GM19035 (cell line): ENCODE data around the gene KTN1.
A peak's percentile ranks its signal among the peaks of the same experiment; 100 is the strongest.

ENCODE experiments used
- ATAC-seq: cut with Tn5 transposase; IDR thresholded peaks from one replicate; pipeline ENCODE4 v1.9.1; 2021; ENCODE audit not compliant: unreplicated experiment

KTN1 gene

DNA sequence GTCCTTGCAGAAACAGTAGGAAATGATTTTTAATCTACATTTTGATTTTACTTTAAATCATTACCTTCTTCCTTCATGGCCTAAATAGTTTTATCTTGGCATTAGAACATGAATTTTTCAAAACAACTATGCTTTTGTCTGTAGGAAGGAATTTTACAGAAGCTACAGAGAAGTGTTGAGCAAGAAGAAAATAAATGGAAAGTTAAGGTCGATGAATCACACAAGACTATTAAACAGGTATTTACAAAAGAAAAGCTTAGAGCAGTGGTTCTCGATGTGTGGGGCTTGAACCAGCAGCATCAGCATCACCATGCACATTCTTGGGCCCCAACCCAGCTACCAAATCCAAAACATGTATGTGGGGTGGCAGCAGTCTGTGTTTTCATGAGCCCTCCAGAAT lies 91.6 kb downstream of the KTN1 start:
- no peak for ATAC-seq

DNA sequence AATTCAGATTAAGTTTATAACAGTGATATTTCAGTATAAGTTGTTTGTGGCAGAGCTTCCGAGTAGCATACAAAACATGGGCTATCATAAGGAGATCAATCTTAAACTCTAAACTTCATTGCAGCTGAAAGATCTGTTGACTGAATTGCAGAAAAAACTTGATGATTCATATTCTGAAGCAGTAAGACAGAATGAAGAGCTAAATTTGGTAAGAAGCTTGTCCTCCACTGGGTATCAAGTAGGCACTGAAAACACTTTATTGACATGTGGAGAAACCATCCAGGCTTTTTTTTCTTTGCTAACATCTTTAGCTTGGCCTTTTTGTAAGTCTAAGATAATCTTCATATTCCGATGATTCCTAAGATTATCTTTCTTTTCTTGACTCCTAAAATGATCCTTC lies 93.0 kb downstream of the KTN1 start:
- no peak for ATAC-seq

DNA sequence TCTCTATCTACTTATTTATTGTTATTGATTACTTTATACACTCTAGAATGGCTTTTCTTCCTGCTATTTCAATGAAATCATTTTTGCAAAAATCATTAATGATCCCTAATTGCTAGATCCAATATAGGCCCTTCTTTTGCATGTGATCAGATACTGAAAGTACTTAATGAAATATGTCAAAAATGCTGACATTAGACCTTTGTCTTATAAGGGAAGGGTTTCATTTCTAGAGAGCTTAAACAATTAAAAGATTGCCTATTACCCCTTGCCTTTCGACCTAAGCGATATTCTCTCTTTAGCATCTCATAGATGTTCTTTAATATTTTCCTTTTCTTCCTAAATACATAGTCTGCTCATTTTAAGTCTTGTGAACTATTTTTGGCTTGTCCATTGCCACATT lies 101.1 kb downstream of the KTN1 start:
- ATAC-seq = no peak

DNA sequence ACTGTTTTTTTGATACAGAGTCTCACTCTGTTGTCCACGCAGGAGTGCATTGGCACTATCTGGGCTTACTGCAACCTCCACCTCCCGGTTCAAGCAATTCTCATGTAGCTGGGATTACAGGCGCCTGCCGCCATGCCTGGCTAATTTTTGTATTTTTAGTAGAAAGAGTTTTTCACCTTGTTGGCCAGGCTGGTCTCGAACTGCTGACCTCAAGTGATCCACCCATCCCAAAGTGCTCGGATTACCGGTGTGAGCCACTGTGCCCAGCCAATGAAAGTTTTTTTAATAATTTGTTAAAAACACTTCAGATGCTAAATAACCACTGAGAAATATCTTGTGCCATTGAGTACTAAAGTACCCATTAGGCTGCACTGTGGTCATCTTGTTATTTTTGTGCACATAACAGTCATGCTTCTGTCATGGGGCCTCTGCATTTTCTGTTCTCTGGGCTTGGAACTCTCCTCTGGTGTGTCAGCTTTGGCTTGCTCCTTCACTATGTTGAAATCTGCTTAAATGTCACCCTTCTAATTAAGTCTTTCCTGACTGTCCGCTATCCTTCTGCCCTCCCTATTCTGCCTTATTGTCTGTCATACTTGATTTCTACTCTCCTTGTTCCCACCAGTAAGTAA lies 105.1 kb downstream of the KTN1 start:
- no peak for ATAC-seq

DNA sequence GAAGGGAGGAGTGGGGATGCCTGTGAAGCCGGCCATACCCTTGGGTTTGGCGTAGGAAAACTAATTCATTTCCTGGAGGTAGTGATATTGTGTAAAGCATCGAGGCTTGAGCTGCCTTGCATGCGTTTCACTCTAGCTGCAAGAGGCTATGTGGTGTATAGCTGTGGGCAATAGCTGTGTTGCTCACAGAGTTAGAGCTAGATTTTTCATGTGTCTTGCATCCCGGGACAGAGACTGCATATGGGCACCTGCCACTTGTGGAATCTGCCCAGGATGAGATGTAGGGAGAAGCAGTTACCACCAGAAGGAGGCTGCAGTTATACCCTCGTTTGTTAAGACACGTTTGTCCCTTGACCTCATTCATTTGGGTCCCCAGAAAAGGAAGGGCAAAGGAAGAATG lies 106.7 kb downstream of the KTN1 start:
- ATAC-seq = no peak

DNA sequence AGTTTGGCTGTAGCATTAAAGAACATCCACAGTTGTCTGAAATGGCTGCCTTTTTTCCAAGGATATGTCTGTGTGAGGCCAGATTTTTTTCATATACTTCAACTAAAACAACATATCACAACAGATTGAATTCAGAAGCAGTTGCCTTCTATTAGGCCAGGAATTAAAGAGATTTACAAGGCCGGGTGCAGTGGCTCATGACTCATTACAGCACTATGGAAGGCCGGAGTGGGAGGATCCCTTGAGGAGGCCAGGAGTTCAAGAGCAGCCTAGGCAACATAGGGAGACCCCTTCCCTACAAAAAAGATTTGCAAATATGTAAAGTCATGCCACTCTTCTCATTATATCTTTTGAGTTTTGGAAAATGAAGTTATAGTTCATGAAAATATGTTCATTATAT lies 108.6 kb downstream of the KTN1 start:
- ATAC-seq = no peak

DNA sequence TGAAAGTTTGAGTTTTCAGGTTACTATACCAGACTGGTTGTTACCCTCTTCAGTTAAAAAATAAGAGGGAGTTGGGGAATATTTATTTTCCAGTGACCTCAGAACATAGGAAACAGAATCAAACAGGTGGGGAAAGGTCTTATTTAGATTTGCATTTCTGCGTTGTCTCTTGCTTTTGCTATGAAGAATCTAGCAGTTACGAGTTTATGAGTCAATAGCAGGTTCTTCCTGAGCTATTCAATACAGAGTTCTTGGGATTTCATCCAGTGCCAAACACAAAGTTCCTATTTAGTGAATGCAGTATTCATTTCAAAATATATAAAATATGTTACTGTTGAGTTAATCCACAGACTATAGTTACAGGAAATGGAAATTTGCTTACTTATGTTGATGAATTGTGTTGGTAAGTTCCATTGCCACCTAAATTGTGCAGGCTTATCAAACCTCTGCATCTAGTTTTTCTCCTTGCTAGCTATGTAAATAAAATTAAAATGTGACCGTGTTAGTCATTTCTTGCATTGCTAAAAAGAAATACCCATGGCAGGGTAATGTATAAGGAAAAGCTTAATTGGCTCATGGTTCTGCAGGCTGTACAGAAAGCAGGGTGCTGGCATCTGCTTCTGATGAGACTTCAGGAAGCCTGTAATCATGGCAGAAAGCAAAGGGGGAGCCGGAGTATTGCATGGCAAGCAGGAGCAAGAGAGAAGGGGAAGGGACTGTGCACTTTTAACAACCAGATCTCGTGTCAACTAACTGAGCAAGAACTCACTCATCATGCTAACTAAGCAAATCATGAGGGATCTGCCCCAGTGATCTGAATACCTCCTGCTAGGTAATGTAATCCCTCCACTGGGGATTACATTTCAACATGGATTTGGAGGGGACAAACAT lies 110.2 kb downstream of the KTN1 start:
- no peak for ATAC-seq

DNA sequence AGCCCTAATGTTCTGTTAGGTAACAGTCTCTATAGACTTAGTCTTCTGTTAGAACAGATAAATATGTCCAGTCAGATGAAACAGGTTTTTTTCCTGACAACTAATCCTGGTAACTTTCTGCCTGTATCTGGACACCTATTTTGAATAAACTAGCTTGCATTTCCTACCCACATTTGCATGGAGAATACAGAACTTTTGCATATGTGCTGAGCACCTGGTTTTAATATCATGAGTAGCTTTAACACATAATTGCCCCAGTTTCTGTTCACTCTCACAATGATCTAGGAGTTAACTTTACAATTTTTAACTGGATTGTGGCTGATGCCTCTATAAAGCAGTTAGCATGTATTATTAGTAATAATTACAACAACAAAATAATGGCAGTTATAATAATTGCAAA lies 111.7 kb downstream of the KTN1 start:
- no peak for ATAC-seq

DNA sequence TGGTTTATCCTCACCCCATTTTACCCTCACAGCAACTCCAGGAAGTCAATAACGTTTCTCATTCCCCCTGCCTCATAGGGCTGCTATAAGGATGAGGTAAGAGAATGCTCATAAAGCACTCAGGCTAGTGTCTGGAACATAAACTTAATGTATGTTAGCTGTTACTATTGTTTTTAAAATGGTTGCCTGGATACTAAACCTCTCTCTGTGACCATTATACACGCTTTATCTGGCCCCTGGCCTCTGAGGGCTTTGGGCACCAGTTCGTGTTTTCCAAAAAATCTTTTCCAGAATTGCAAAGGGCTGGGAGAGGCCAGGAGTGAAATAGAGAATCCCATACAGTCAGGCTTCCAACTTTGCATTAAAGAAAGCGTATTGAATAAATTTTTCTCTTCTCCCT lies 113.9 kb downstream of the KTN1 start:
- no peak for ATAC-seq

DNA sequence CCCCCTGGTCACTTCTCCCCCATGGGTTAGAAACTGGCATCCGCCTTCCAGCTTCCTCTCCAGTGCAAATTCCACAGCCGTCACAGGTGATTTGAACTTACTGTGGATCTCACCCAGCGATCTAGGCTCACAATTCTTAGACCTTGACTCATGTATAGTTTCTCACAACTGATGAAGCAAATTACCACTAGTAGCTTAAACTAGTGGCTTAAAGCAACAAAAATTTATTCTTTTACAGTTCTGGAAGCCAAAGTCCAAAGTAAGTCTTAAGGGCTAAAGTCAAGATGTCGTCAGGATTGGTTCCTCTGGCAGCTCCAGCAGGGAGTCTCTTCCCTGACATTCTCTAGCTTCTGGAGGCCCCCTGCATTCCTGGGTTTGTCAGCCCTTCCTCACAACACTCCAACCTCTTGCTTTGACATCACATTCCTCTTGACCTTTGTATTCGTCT lies 117.4 kb downstream of the KTN1 start:
- no peak for ATAC-seq

DNA sequence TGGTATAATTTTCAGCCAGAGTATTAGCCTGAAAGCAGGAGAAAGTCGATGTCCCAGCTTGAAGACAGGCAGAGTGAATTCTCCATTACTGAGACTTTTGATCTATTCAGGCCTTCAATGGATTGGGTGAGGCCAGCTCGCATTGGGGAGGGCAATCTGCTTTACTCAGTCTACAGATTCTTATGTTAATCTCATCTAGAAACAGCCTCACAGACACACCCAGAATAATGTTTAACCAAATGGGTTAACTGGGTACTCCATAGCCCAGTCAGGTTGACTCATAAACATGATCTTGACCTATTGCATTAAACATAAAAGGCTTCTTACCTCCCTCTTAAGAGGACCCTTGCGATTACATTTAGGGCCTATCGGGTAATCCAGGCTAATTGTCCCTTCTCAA lies 118.0 kb downstream of the KTN1 start:
- ATAC-seq = no peak

DNA sequence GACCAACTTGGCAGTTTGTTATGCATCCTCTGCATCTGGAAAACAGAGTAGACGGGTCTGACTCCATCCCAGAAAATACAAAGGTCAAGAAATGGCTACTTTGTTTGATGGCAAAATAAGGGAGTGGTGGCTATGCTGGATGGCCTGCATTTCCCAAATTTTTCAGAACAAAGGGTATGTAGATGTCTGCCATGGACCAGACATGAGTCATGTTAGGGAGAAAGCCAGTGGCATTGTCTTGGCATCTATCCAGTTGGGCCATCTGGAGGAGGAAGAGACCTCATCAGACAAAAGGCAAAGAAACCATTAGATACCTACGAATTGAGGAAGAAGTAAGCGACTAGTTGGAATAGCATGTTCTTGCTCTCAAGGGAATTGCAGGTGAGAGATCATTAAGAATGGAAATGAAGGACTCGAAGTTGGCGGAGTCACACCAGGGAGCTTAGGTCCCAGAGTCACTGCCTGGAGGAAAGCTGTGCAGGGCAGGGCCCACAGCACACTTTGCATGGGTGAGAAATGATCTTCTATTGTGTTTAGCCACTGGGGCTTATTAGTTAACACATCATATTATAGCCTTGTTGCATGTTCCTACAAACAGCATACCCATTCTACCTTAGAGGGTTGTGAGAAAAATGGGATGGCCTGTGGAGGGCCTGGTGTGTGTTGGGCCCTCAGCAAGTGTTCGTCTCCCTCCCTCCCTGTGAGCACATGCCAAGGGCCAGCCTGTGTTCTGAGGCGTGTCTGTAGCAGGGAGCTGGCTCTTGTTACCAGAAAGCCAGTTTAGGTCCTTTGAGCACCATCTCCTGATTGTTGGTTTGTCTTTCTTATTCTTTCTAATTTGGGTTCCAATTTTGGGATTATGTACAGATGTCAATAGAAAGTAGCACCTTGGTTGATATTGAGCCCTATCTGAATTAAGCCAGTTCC lies 119.4 kb downstream of the KTN1 start:
- no peak for ATAC-seq

DNA sequence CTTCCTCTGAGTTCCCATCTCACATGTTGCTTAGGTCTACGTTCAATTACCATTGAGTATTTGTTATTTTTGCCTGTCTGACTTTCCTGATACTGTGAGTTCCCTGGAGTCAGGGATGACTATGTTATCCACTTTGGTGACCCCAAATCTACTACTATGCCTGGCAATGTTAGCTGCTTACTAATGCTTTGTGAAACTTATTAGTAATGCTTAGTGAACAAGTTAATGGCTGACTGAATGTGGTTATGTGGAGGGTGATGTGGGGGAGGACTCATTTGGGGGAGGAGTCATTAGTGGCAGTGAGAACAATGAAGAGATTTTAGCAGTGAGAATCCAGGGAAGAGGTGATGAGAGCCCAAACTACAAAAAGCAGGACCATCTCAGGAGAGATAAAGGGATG lies 121.6 kb downstream of the KTN1 start:
- ATAC-seq = peak; percentile 93

DNA sequence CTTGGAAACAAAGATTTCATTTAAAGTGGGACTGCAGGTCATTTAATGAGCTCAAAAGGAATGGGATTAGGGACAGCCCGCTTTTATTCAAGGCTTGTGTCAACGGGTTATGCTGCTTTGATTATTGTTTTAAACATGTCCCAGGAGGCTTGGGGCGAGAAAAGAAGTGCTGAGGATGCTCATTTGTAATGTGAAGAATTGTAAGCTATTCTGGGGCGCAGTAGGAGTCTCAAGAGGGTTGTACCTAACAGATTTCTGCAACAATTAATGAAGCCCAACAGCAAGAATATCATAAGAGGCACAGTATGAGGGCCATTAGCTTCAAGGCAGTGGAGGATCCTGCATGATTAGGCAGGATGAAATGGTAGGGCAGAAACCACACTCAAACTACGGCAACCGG lies 122.5 kb downstream of the KTN1 start:
- no peak for ATAC-seq

DNA sequence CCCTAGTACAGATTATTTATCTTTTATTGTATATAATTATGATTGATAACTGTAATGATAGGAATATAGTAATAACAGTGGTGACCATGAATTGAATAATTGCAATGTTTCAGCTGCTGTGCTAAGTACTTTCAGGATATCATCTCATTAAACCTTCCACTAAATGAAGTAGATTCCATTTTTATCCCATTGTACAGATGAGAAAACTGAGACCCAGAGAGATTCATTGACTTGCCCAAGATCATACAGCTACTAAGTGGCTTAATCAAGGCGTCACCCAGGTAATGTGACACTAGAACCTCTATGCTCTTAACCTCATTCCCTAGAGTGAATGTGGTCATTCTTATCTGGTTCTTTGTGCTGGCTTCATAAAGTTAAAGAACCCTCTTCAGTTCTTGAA lies 124.6 kb downstream of the KTN1 start:
- no peak for ATAC-seq

DNA sequence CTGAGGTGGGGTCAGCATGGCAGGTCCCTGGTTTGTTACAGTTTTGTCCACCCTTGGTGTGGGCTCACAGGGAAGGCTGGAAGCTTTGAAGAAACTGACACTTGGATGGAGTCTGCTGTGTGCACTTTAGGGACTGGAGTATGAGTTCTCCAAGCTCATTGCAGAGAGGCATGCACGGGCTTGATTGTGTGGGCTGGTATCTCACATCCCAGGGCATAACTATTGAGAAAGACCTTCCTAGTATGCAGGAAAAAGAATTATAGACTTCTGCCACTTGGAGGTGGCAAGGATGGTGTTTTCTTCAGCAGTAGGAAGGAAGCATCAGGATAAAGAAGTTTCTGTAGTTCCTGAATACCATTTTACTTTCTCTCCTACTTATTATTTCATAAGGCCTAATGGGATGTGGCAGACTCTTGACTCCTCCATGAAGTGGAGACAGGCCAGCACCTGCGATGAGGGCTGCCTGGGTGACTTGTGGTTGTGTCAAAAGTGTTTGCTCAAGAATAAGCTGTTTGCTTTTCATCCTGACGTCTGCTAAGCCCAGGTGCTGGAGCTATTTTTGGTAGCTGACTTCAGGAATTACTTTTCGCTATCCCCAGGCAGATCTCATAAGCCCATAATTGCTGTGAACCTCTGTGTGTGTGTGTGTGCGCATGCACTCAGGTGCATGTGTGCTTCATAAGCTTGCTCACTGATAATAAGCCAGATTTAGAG lies 125.8 kb downstream of the KTN1 start:
- ATAC-seq = no peak

DNA sequence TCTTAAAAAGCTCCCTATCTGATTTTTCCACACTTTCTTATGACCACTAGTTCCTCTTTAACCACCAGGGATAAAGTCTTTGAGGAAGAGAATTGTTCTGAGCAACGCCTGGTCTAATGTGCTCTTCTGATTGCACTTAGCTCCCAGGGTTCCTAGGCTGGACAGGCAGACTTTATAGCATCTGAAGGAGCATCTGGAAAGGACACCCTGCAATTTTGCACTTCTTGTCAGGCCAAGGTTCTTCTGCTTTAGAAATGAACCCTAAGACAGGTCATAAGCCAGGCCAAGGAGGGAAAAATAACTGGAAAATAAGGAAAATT lies 126.3 kb downstream of the KTN1 start:
- ATAC-seq = no peak

DNA sequence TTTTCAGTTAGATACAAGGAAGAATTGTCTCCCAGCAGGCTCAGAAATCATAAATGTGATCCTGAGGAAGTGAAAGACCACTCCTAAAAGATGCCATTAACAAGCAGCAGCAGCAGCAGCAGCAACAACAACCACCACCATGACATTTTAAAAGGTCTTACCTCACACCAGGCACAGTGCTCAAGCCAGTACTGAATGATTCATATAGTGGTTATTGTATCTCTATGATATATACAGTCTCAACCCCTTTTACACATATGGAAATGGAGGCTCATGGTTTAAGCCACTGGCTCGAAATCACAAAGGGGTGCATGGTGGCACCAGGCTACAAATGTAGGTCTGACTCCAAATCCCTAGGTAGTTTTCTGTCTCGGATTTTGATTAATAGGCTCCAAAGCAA lies 126.9 kb downstream of the KTN1 start:
- ATAC-seq = no peak

DNA sequence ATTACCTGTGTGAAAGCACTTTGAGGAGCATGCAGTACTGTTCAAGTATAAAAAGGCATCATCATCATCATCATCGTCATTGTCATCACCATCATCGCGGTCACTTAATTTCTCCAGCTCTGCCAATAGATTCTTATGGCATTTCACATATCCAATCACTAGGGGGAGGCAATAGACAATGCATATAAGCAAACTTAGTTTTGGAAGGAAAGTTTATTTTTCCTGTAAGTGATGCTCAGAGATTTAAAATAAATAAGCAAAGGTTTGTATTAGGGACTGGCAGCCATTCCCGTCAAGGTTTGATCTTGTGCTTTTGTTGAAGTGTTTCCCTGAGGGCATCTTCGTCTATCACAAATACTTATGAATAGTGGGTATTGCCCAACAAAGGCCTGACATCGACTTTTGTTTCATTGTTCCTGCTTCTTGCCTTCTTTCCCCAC lies 127.4 kb downstream of the KTN1 start:
- no peak for ATAC-seq

DNA sequence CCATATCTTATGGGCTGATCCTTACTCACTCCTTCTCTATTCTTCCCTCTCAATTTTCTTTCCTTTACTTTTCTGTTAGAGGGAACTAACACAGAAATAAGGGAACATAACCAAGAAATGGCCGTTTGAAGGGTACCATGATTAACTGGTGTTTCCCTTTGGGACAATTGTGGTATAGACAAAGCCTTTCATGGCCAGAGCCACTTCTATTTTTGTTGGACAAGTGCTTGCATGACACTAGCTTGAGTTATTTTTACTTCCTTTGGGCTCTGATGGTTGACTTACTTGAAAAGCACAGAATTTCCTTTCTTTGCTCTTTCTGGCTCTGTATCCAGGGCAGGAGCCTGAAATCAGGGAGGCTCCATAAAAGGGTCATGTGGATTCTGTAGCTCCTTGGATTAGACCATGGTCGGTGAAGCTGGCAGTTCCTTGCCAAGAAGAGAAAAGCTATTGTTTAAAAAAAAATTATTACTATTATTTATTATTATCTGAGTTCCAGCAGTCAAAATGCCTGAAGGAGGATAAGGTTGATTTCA lies 130.6 kb downstream of the KTN1 start:
- no peak for ATAC-seq
